ENCODE data around the gene LRP2.
"Not testable (repeated sequence)": the region's sequence is repeated elsewhere in the genome, so short reads cannot be mapped to it uniquely, and the experiment has no call there.

Gene LRP2

DNA sequence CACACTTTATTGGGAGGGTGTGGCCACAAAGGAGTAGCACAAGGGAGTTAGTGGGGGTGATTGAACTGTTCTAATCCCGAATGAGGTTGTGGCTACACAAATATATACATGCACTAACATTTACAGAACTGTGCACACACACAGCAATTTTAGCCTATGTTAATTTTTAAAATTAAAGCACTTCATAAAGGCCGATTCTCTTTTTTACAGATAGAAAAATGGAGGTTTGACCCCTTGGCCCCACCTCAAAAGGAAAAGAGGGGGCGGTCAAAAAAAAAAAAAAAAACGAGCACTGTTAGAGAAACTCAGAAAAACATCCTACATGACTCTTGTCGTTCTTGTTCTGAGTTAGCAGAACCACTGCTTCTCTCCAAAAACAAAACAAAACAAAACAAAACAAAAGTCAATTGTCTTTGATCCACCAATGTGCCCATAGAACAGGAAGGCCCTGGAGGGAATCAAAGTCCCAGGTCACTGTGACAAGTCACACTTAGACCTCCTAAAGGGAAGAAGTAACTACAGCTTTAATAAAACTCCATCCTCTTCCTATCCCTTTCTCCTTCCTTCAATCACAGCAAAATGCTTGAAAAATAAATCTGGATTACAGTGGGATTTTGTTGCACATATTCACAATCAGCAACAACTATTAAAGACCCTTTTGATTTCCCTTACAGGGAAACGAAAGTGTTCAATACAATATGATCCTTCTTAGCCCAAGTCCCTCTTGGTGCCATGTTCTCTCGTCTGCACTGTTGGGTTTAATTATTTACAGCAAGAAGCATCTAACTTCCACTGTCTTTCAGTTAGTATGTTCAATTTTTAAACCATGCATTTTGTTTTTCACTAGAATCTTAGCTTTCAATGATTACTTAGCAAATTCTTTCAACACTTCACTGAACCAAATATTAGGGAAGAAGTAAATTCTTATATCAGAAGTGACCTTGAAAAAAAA, 16.6 kb downstream of the LRP2 start:
- DNase-seq, result no peak

- DNase-seq, result no peak
Observed at GRCh38 chr2:169344736-169345485, 17.4 kb downstream of the LRP2 start.

DNA sequence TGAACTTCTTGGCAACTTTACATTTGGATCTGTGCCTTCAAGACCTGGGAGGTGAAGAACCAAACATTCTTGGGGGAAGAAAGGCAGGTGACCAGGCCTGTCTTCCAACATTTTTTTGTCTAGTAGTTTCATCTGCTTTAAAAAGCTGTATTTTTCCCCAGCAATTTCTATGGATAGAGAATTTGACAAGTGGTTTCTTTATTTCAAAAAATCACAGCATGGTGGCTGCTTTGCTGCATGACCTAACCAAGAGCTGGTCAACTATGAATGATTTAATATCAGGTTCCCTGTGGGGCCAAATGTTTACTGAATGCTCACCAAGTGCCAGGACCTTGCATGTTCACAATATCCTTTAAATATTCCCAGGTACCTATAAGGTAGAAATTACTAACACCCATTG, 19.1 kb downstream of the LRP2 start:
- DNase-seq, result no peak

DNA sequence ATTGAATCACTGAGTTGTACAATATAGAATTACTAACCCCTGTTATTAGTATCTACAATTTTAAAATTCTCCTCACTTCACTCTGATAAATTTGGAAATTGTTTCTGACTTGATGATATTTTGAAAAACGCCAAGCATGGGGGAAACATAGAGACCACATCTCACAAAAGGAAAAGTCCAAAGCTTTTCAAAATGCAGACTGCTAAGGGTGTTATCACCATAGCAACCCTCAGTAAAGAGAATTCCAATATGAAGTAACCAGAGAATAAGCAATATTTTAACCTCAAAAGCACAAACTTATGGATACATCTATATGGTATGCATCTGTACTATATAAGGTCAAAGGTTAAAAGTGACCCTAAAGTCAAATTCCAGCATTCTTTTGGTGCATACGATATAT, 22.7 kb downstream of the LRP2 start:
- no peak for DNase-seq

DNA sequence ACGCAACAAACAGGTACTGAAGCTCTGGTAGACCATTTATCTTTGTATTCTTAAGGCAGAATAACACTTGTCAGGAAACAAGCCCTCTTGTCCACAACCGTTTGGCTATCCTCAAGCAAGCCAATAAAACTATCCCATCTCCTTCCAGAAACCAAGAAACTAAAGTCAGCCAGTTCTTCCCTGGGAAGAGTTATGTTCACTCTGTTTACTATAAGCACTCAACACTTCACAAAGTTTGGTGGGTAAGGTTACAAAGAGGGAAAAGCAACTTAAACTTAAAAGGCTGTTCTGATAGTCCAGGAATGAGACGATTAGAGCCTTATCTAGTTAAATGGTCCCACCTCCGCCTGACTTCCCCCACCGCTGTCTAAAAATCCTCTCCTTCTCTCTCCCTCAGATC, 25.6 kb downstream of the LRP2 start:
- no peak for DNase-seq

- DNase-seq, result no peak
Observed at GRCh38 chr2:169330555-169331198, 31.7 kb downstream of the LRP2 start.

- no peak for DNase-seq
Observed at GRCh38 chr2:169329688-169330554, 32.4 kb downstream of the LRP2 start.

DNA sequence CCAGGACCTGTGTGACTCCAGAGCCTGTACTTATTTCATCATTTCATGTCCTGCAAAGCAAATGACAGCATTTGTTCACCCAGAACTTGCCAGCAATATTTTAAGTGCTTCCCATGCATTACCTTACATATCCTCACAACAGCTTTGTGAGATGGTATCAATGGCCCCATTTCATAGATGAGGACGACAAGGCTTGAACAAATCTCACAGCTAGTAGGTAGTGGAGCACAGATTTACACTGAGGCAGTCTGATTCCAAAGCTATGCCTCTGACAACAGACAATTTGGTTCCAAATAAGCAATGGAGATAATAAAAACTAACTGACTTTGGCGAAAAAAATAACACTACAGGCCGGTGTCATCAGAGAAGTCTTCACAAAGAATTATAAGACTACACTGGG, 33.5 kb downstream of the LRP2 start:
- no peak for DNase-seq

DNA sequence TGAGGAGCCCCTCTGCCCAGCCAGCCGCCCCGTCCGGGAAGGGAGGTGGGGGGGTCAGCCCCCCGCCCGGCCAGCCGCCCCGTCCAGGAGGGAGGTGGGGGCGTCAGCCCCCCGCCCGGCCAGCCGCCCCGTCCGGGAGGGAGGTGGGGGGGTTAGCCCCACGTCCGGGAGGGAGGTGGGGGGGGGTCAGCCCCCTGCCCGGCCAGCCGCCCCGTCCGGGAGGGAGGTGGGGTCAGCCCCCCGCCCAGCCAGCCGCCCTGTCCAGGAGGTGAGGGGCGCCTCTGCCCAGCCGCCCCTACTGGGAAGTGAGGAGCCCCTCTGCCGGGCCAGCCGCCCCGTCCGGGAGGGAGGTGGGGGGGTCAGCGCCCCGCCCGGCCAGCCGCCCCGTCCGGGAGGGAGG, 34.5 kb downstream of the LRP2 start:
- DNase-seq, result not testable (repeated sequence)

- not testable (repeated sequence) for DNase-seq
Observed at GRCh38 chr2:169325886-169326285, 36.4 kb downstream of the LRP2 start.

DNA sequence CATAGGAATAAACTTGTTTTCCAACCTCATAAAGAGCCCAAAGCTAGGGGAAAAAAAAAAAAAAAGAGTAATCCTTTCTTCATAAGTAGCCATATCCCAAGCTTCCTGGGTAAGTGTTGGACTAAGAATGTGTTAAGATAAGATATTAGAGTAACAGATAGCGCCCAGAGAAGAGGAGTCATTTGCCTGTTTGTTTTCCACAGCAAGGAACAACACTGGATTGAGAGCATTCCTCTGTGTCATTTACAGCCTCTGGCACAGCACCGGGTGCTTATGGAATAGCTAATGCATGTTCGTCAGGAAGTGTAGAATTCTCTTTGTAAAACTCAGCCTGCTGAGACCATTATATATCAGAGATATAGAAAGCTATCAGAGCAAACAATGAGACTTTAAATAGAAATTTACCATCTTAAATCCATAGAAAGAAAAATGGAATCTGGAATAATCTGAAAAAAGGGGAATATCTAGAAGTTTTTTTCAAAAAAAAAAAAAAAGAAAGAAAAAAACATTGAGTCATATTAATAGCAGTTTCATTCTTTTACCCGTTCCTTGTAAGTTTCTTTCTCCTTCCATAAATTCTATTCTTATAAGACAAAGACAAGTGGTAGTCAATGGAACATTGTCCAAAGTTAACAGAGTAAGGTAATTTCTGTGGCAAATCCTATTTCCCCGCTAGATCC, 37.6 kb downstream of the LRP2 start:
- no peak for DNase-seq

DNA sequence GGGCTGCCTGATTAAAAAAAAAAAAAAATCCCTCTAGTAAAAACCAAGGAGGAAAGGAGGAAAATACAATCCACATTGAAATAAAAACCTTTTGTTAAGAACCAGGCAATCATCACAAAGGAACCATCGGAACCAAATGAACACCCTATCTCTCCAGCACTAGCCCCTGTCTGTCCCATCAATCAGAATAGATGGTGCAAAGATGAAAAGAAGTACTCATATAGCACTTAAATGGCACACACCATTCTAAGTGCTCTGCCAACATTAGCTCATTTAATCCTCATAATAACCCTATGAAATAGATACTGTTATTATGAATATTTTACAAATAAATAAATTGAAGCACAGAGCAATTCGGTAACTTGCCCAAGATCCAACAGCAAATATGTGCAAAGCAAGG, 38.5 kb downstream of the LRP2 start:
- no peak for DNase-seq

GRCh38 chr2:169320561-169320960, 41.8 kb downstream of the LRP2 start:
- no peak for DNase-seq

DNA sequence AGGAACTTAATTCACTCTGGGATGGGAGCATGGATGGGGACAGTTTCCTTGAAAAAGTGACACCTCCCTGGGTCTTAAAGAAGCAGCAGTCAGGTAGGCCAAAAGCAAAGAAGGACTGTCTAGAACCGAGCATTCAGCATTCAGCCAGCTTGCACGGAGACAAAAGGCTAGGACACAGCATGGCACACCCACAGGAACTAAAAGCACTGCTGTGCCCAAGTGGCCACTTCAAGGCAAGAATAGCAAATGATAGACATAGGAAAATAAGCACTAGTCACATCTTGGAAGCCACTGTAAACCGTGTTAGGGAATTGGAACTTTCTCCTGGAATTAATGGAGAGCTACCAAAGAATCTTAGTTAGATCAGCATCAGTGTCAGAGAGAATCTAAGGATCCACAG, 47.0 kb downstream of the LRP2 start:
- no peak for DNase-seq

- not testable (repeated sequence) for DNase-seq
Observed at GRCh38 chr2:169308349-169308748, 54.0 kb downstream of the LRP2 start.

- DNase-seq, result not testable (repeated sequence)
Observed at GRCh38 chr2:169304689-169305088, 57.6 kb downstream of the LRP2 start.

DNA sequence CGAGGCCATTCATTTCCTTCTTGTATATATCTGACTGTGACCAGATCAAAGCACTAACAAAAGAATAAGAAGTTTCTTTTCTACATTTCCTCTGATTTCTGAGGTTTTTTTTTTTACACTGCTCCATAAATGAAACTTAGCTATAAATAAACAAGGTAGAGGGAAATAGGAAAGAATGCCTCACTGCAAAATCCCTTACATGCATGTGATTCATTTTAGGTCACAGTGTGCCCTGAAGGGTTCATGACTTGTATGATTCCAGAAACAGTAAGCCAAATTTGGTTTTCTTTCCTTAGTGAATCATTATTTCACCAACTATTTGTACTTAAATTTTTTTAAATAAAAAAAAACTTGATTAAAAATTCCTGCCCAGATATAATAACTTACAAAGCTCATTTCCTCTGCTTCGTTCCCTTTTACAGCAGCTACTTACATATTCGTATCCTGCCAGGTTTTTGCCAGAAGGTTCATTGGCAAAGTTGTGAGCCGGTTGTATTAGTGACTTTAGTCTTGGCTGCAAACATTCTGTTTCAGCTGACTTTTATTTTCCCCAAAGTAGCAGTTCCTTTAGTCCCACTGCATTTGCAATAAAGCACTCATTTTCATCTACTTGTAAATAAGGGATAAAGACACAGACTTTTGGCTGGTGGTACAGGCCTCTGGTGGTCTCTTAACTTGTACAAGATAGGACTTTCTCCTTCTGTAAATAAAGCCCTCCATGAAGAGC, 58.6 kb downstream of the LRP2 start:
- no peak for DNase-seq

DNA sequence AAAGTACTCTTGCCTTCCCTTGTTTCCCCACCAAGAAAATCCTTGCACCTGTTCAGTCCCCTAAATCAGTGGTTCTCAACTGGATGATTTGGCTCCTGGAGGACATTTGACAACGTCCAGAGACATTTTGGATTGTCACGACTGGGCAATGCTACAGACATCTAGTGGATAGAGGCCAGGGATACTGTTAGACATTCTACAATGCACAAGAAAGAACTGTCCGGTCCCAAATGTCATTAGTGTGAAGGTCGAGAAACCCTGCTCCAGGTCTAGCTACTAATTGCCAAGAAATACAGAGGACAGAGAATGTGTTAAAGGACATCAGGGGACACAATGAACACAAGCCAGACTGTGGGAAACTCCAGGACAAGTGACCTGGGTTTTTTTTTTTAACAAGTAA, 60.0 kb downstream of the LRP2 start:
- DNase-seq, result no peak

GRCh38 chr2:169301596-169302335, 60.6 kb downstream of the LRP2 start:
- no peak for DNase-seq

All from CD4-positive, alpha-beta T cell treated with Interferon alpha-2 for 1 hour (primary cell).